ENCODE data around the gene CEP78. TPM values are rescaled to one million over a fixed set of nuclear protein-coding genes. Genes with fewer than 3 reads are reported as not detected.

The CEP78 gene
- total RNA-seq, 4 donors from 2014 or later, result 4.6 to 10.4 (median 7.4) TPM

DNA sequence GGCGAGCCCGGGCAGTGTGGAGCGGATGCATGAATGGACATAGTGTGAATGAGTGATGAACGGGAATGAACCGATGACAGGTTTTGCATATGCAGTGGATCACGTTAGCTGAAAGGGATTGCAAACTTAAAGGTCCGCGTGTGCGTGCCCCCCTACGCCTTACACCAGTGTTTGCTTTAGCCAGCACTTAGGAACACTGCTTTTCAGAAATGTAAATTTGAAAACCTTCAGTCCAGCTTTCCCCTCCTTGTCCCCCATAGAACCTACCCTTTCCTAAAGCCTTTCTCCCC is 61.7 kb downstream of the CEP78 start:
- TF ChIP-seq, protein P1, sequence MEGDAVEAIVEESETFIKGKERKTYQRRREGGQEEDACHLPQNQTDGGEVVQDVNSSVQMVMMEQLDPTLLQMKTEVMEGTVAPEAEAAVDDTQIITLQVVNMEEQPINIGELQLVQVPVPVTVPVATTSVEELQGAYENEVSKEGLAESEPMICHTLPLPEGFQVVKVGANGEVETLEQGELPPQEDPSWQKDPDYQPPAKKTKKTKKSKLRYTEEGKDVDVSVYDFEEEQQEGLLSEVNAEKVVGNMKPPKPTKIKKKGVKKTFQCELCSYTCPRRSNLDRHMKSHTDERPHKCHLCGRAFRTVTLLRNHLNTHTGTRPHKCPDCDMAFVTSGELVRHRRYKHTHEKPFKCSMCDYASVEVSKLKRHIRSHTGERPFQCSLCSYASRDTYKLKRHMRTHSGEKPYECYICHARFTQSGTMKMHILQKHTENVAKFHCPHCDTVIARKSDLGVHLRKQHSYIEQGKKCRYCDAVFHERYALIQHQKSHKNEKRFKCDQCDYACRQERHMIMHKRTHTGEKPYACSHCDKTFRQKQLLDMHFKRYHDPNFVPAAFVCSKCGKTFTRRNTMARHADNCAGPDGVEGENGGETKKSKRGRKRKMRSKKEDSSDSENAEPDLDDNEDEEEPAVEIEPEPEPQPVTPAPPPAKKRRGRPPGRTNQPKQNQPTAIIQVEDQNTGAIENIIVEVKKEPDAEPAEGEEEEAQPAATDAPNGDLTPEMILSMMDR (IDR thresholded peaks at IDR 0.05), result no peak
- ATAC-seq (ENCODE audit: low FRiP score), result no peak
- DNase-seq (ENCODE audit: low spot score), result no peak

DNA sequence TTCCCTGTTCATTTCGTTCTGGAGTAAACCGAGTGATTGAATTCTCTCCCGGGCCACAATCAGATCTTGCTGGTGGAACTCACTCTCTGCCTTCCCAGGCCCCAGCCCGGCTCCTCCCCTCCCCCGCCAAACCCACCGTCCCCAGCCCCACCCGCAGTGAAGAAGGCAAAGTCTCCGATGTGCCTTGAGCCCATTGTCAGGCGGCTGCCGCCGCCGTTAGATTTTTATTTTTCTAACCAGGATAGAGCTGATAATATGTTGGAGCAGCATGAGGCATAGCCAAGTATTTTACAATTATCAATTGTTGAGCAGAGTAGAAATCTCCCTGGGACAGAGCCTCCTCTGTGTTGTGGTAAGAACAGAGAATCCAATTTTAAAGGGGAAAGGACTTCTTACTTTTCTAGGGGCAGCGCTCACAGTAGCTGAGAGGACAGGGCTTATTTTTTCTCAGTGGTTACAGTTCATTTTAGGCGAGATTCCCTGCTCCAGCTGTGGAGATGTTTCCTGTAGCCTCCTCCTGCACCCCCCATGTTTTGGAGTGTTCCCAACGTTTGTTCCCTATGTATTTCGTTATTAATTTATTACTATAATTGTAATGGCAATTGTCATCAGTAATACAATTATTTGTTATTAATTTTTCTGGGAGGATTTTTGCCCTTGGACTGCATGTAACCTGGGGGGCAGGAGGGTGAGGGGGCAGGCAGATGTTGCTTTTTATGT is 62.3 kb downstream of the CEP78 start:
- ATAC-seq (ENCODE audit: low FRiP score), result no peak
- no peak for DNase-seq (ENCODE audit: low spot score)
- TF ChIP-seq, protein P1 (IDR thresholded peaks at IDR 0.05), result no peak

DNA sequence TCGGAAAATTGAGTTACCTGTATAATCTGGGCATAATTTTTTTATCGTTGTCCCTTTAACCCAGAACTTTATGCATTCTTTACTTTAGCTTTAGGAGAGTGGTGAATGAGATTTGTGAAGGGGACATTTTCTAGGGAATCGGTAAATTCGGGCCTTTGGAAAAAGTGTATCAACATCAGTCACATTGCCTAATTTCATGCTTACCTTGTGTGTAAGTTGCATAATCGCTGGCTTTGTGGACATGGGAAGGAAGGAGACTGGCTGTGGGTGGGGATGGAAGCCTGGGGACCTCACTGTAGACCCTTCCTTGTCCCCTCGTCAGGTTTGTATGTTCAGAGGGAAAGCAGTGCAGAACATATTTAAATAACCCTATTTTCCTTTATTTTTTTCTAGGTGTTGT is 64.3 kb downstream of the CEP78 start:
- no peak for ATAC-seq (ENCODE audit: low FRiP score)
- TF ChIP-seq, protein P1 (IDR thresholded peaks at IDR 0.05), result no peak
- no peak for DNase-seq (ENCODE audit: low spot score)

DNA sequence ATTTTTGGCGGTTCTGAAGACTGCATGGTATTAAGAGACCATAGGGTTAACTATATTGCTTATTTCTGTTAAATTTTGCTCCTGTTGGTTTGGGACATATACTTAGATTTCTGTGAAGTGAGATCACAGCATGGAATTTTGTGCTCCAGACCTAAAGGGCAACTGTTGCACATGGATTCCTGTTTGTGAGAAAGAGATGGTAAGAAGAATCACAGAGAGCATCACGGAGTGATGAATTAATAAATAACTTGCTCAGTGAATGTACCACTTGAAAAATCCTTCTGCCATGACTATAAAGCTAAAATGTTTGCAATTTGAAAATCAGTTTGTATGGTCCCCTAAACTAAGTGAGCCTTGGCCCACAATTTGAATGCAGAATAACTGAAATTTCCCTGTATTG is 65.6 kb downstream of the CEP78 start:
- ATAC-seq (ENCODE audit: low FRiP score) (no peak), DNase-seq (ENCODE audit: low spot score) (no peak)
- TF ChIP-seq, protein P1 (IDR thresholded peaks at IDR 0.05), result no peak

DNA sequence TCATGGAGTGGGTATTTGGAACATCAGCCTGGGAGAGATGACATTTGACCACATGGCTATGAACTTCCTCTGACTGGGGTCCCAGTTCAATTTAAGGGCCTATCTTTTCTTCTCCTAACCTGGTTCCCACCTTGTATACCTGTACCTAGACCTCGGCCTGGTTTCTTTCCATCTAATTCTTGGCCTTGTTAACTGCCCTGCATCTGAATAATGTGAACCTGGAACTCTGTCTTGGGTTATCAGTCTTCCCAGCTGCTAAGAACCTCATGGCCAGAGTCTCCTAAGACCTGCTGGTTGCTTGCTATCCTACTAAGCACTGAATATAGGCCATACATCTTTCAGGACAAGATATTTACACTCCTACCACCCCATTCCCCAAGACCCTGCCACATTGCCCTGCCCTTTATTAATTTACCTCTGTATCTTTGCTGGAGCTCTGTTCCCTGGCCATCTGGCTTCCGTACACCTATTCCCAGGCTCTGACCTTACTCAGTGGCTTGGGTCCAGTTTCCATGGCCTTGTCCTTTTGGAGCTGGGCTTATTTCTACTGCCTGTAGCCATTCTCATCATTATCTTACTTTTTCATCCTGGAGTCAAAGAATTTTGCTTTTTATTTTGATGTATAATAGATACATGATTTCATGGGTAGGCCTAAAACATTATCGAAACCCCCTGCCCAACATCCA is 67.6 kb downstream of the CEP78 start:
- DNase-seq (ENCODE audit: low spot score) (no peak), ATAC-seq (ENCODE audit: low FRiP score) (no peak)
- TF ChIP-seq, protein P1 (IDR thresholded peaks at IDR 0.05), result no peak

DNA sequence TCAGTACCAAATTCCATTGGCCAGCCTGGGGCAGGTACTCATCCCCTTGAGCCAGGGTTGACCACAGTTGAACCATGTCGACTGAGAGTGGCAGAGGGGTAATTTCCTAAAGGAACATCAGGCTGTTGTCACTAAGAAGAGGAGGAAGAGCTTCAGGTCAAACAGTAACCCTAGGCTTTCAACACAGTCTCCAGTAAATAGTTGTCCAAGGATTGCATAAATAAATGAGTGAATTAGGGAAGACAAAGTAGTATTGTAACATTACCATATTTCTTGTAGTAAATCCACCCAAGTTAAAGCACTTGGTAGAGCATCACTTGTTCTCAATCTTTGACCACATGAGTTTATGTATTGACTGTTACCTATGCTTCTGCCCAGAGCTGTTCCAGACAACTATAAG is 68.5 kb downstream of the CEP78 start:
- no peak for ATAC-seq (ENCODE audit: low FRiP score)

More for the DNA sequence above, 68.5 kb downstream of the CEP78 start:
- TF ChIP-seq, protein P1 (IDR thresholded peaks at IDR 0.05), result no peak
- DNase-seq (ENCODE audit: low spot score), result no peak

Data from omental fat pad (tissue), 4 donors.